ENCODE results near the gene CRNN. TPM values are rescaled to one million over a fixed set of nuclear protein-coding genes. Genes with fewer than 3 reads are reported as not detected.

The CRNN gene
- total RNA-seq, 2 experiments from 2014 or later: not detected

DNA sequence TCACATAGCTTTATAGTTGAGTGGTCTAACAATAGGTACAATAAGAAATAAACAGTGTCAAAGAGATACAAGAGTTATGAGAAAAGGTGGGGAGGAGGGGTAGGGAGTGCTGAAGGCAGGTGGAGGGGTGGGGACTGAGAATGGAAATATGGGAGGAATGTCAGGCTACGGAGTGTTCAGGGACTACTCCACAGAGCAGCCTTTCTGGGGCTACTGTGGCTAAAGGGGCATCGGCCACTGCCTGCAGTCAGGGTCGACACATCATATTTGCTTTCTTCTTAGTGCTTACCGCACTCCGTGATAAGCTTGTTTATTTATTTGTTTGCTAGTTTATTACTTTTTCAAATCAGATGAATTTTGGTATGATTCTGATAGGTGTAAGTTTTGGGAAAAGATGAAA lies 34.4 kb upstream of the CRNN start:
- ATAC-seq (no peak), DNase-seq (no peak)
- no peak overlapping the region for H3K4me3 Mint-ChIP-seq
- CTCF ChIA-PET: interaction anchor here (0.6 to 11.7 kb wide), 5 partner anchors 10 to 250 kb away, joined by 3 to 104 read pairs (median 4); no protein-coding TSS in a partner anchor
- no peaks in the 10 kb centered on the region for H3K4me1 Mint-ChIP-seq
- H3K27ac Mint-ChIP-seq: no peak overlapping the region
- POLR2A ChIA-PET: no interaction called here
- no peaks in the 10 kb centered on the region for H3K36me3 Mint-ChIP-seq (ENCODE audit: low read depth)
- no peaks in the 10 kb centered on the region for H3K27me3 Mint-ChIP-seq
- intact Hi-C loops (cut with DNase I, micrococcal nuclease): no loop called here
- H3K9me3 Mint-ChIP-seq (ENCODE audit: low read depth): no peaks in the 10 kb centered on the region

DNA sequence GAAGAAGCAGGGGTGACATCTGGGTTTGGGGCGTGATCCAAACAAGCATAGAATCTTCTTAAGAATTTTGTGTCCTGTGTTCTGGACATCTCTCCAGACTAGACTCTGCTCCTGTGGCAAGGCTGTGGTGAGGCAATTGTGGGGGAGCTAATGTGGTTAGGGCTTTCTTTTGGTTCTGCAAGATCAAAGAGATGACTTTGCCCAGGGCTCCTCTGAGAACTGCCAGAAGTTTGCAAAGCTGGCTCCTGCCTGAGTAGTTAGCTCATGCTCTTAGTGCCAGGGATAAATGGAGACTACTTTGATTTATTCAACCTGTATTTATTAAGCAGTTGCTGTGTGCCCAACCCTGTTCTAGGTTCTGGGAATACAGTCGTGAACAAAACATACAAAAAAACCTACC lies 34.0 kb upstream of the CRNN start:
- no peaks in the 10 kb centered on the region for H3K9me3 Mint-ChIP-seq (ENCODE audit: low read depth)
- ATAC-seq (no peak), DNase-seq (no peak)
- no peaks in the 10 kb centered on the region for H3K36me3 Mint-ChIP-seq (ENCODE audit: low read depth)
- H3K27me3 Mint-ChIP-seq: no peaks in the 10 kb centered on the region
- no peak overlapping the region for H3K27ac Mint-ChIP-seq
- POLR2A ChIA-PET: no interaction called here
- H3K4me1 Mint-ChIP-seq: no peaks in the 10 kb centered on the region
- CTCF ChIA-PET: interaction anchor here (0.6 to 11.7 kb wide), 4 partner anchors 11 to 250 kb away, joined by 3 to 104 read pairs (median 4); no protein-coding TSS in a partner anchor
- intact Hi-C loops (cut with DNase I, micrococcal nuclease): no loop called here
- no peak overlapping the region for H3K4me3 Mint-ChIP-seq

DNA sequence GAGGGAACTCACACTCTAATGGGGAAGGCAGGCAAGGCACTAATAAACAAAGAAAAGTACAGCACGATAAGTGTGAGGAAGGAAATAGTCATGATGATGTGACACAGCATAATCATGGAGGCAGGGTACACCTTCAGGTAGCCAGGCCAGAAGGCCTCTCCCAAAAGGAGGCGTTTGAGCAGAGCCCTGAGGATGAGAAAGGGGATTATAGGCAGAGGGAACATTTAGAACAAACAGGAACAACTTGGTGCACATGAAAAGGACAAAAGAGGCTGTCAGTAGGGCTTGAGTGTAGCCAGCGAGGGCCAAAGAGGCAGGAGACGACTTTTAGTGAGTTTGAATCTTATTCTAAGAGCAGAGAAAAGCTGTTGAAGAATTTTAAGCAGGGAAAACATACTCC lies 33.4 kb upstream of the CRNN start:
- H3K4me3 Mint-ChIP-seq: no peak overlapping the region
- intact Hi-C loops (cut with DNase I, micrococcal nuclease): no loop called here
- no peak for DNase-seq
- H3K4me1 Mint-ChIP-seq: no peaks in the 10 kb centered on the region
- ChIA-PET CTCF (interaction anchor here (11.7 kb wide), 1 partner anchor 11 kb away, joined by 104 read pairs; no protein-coding TSS in a partner anchor), POLR2A (no interaction called here)
- H3K27ac Mint-ChIP-seq: no peak overlapping the region
- H3K27me3 Mint-ChIP-seq: no peaks in the 10 kb centered on the region
- H3K36me3 Mint-ChIP-seq (ENCODE audit: low read depth): no peaks in the 10 kb centered on the region
- ATAC-seq: no peak
- no peaks in the 10 kb centered on the region for H3K9me3 Mint-ChIP-seq (ENCODE audit: low read depth)

DNA sequence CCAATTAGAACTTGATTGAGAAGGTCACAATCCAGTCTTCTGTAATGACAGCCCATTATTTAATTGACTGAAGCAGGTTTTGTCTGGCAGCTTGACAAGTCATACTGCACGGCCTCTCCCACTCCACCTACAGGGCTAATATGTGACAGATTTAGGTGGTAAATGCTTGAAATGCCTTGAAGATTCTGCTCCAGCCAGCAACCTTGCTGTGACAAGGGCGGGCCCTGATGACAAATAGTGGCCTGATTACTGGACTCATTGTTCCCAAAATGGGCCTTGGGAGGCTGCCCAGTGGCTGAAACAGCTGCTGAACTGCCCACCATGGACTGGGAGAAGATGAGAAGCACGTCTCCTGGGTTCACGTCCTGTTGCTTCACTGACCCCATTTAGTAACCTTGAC lies 30.0 kb upstream of the CRNN start:
- Mint-ChIP-seq H3K9me3 (ENCODE audit: low read depth) (no peaks in the 10 kb centered on the region), H3K36me3 (ENCODE audit: low read depth) (no peaks in the 10 kb centered on the region), H3K4me1 (no peaks in the 10 kb centered on the region), H3K4me3 (no peak overlapping the region), H3K27me3 (peaks cover 2% of the 10 kb centered on the region), H3K27ac (no peak overlapping the region)
- POLR2A ChIA-PET: no interaction called here
- ATAC-seq (no peak), DNase-seq (no peak)
- CTCF ChIA-PET: interaction anchor here (11.7 kb wide), 1 partner anchor 15 kb away, joined by 104 read pairs; no protein-coding TSS in a partner anchor
- intact Hi-C loops (cut with DNase I, micrococcal nuclease): no loop called here

DNA sequence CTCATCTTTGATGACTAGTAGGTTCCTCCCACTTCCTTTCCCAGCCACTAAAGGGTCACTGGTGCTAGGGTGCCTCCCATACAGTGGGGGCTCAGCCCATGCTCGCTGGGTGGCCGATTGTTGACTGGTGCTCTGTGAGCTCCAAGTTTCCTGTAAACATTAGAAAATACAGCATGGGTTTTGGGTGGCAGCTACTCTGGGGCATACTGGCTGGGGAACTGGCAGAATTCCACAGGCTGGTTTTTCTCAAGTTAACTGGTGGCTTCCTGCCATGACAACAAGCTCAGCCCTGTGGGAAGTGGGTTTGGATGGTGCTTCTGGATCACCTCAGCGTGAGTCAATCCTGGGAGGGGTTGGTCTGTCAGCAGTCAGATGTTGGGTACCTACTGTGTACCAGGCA lies 28.7 kb upstream of the CRNN start:
- intact Hi-C loops (cut with DNase I, micrococcal nuclease): no loop called here
- H3K27me3 Mint-ChIP-seq: peaks cover 8% of the 10 kb centered on the region
- no peaks in the 10 kb centered on the region for H3K9me3 Mint-ChIP-seq (ENCODE audit: low read depth)
- no peak overlapping the region for H3K27ac Mint-ChIP-seq
- no peak for DNase-seq
- no peak overlapping the region for H3K4me3 Mint-ChIP-seq
- CTCF ChIA-PET: interaction anchor here (11.7 kb wide), 1 partner anchor 16 kb away, joined by 104 read pairs; no protein-coding TSS in a partner anchor
- ATAC-seq: no peak
- H3K4me1 Mint-ChIP-seq: no peaks in the 10 kb centered on the region
- POLR2A ChIA-PET: no interaction called here
- no peaks in the 10 kb centered on the region for H3K36me3 Mint-ChIP-seq (ENCODE audit: low read depth)

DNA sequence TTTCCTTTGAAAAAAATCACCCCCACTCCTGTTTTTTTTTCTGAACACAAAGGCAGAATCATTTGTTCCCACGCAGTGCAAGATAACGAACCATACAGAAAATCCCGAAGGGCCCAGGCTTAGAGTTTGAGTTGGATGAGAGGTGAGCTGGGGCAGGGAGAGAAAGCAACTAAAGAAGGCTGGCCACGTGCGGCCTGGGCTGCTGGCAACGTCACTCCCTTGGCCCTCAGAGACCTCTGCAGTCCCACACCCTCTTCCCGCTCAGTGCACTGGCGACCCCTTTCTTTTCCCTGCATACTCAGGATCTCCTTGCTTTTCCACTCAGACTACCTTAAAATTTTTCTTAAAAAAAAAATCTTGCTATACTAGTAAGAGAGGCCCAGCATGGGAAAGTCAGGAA lies 28.2 kb upstream of the CRNN start:
- H3K4me3 Mint-ChIP-seq: no peak overlapping the region
- no peaks in the 10 kb centered on the region for H3K36me3 Mint-ChIP-seq (ENCODE audit: low read depth)
- no peaks in the 10 kb centered on the region for H3K9me3 Mint-ChIP-seq (ENCODE audit: low read depth)
- intact Hi-C loops (cut with DNase I, micrococcal nuclease): no loop called here
- CTCF ChIA-PET: interaction anchor here (1.3 to 11.7 kb wide), 2 partner anchors 17 to 97 kb away, joined by 3 to 104 read pairs; no protein-coding TSS in a partner anchor
- DNase-seq (no peak), ATAC-seq (no peak)
- no peak overlapping the region for H3K27ac Mint-ChIP-seq
- no peaks in the 10 kb centered on the region for H3K4me1 Mint-ChIP-seq
- H3K27me3 Mint-ChIP-seq: peaks cover 11% of the 10 kb centered on the region
- POLR2A ChIA-PET: no interaction called here

DNA sequence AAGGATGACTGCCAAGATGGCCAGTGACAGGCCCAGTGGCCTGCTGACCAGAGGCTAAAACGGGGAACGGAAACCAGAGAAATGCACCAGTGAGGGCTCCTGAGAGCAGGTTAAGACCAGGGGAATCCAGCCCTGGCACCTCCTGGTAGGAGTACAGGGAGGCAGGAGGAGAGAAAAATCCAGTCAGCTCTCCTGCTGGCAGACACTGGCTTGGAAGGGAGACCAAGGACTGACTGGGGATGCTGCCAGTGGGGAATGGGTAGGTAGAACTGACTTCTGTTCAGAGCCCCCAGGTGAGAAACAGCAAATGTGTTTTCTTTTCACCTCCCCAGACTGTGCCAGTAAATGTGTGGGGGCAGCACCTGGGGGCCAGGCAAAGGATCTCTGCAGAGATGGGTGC lies 27.7 kb upstream of the CRNN start:
- CTCF ChIA-PET: interaction anchor here (0.5 to 11.7 kb wide), 12 partner anchors 15 to 633 kb away, joined by 3 to 104 read pairs (median 4); no protein-coding TSS in a partner anchor
- Mint-ChIP-seq H3K27me3 (peaks cover 12% of the 10 kb centered on the region), H3K4me1 (no peaks in the 10 kb centered on the region), H3K9me3 (ENCODE audit: low read depth) (no peaks in the 10 kb centered on the region), H3K27ac (no peak overlapping the region), H3K36me3 (ENCODE audit: low read depth) (no peaks in the 10 kb centered on the region), H3K4me3 (no peak overlapping the region)
- no peak for ATAC-seq
- DNase-seq: no peak
- intact Hi-C loops (cut with DNase I, micrococcal nuclease): loop anchor here (1.0 to 2.0 kb wide), 5 partner anchors 43 to 389 kb away; no protein-coding TSS in a partner anchor
- POLR2A ChIA-PET: no interaction called here

DNA sequence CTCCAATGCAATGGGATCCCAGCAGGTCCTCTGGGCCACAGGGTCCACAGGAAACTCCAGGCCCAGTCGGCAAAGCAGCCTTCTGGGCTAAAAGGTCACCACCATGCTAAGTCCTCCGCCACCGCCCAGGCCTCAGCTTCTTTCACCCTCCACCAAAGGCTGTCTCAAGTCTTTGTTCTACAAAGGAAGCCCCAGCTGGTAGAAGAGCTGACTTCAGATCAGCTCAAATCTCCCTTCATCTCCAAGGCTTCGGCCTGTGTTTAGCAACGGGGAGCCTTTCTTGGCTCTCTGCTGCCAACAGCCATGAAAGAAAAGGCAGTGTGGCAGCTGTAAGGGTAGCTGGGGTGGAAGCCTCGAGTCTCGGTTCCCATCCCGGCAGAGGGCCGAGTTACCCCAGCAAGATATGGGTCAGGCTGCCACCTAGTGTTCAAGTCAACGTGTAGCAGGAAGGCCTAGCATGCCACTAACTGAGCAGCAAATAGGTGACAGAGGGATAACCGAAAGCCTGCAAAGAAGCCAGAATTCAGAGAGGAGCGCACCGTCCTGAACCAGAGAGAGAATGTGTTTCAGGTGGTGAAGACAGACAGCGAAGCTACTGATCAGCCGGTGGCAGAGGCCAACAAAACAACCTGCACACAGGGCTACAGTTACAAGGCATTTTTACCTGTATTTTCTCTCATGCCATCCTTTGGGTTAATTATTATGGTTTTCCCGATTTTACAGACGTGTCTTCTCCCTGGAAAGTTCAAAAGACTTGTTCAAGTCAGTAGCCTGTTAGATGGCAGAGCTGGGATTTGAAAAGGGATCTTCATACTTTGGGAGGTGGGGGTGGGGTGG lies 26.8 kb upstream of the CRNN start:
- Mint-ChIP-seq H3K36me3 (ENCODE audit: low read depth) (no peaks in the 10 kb centered on the region), H3K9me3 (ENCODE audit: low read depth) (no peaks in the 10 kb centered on the region), H3K4me3 (no peak overlapping the region), H3K4me1 (no peaks in the 10 kb centered on the region), H3K27ac (no peak overlapping the region), H3K27me3 (peaks cover 19% of the 10 kb centered on the region)
- intact Hi-C loops (cut with DNase I, micrococcal nuclease): loop anchor here (1.0 to 2.0 kb wide), 5 partner anchors 42 to 389 kb away; no protein-coding TSS in a partner anchor
- DNase-seq (peak; percentile 81), ATAC-seq (peak; percentile 99)
- POLR2A ChIA-PET: no interaction called here
- CTCF ChIA-PET: interaction anchor here (0.7 to 11.7 kb wide), 27 partner anchors 10 to 725 kb away, joined by 3 to 104 read pairs (median 4); no protein-coding TSS in a partner anchor

DNA sequence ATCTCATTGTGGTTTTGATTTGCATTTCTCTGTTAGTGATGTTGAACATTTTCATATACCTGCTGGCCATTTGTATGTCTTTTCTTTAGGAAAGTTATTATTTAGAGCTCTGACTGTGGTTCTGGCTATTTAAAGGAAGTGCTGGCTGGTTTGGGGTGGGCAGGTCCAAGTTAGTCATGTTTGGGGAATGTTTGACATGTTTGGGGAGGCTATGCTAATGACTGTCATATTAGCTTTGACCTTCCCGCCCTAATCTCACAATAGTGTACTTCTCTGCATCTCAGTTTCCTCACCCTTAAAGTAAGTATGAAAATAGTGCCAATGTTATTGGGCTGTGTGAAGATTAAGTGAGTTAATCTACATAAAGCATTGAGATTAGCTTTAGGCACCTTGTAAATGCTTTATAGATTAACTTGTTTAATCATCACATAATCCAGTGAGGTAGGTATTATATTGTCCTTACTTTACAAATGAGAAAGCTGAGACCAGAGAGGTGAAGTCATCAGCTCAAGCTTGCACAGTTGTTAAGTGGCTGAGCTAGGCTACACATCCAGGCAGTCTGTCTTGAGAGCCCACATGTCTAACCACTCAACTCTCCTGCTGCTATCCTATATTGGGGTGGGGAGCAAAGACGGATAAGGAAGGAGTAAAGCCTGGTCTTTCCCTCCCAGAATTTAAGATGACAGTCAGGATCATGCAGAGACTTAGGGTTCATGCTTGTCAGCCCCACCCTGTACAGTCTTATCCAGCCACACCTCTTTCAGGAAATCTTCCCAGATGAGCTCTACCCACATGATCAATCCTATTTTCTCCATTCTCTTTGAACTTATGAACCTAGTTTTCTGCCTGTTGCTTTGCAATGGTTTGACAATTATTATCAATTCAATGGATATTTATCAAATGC lies 22.8 kb upstream of the CRNN start:
- Mint-ChIP-seq H3K4me3 (no peak overlapping the region), H3K27me3 (peaks cover 21% of the 10 kb centered on the region), H3K27ac (no peak overlapping the region), H3K9me3 (ENCODE audit: low read depth) (no peaks in the 10 kb centered on the region), H3K36me3 (ENCODE audit: low read depth) (no peaks in the 10 kb centered on the region), H3K4me1 (no peaks in the 10 kb centered on the region)
- ChIA-PET POLR2A (no interaction called here), CTCF (interaction anchor here (0.6 to 1.8 kb wide), 4 partner anchors 8 to 248 kb away, joined by 3 to 12 read pairs (median 3); no protein-coding TSS in a partner anchor)
- ATAC-seq: no peak
- intact Hi-C loops (cut with DNase I, micrococcal nuclease): no loop called here
- DNase-seq: no peak

DNA sequence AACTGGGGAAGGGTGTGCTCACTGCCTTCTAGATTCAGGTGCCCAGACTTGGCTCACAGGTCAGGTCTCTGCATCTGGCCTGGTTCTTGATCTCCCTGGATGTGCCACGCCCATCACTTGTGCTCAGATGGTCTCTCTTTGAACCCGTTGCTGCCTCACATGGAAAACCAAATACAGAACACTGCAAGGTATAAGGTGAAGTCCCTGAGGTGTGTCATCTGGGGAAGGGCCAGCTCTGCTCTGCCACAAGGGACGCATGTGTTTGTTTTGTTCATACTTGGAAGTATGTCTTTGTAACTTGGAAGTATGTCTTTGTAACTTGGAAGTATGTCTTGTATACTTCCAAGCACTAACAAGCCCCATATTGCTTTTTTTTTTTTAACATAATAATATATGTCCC lies 13.4 kb upstream of the CRNN start:
- Mint-ChIP-seq H3K9me3 (ENCODE audit: low read depth) (peaks cover 4% of the 10 kb centered on the region), H3K36me3 (ENCODE audit: low read depth) (no peaks in the 10 kb centered on the region), H3K27ac (no peak overlapping the region), H3K4me3 (no peak overlapping the region), H3K4me1 (no peaks in the 10 kb centered on the region), H3K27me3 (no peaks in the 10 kb centered on the region)
- intact Hi-C loops (cut with DNase I, micrococcal nuclease): no loop called here
- ATAC-seq (no peak), DNase-seq (no peak)
- POLR2A ChIA-PET: no interaction called here
- CTCF ChIA-PET: interaction anchor here (0.5 to 1.5 kb wide), 3 partner anchors 14 to 475 kb away, joined by 3 to 8 read pairs (median 5); no protein-coding TSS in a partner anchor

DNA sequence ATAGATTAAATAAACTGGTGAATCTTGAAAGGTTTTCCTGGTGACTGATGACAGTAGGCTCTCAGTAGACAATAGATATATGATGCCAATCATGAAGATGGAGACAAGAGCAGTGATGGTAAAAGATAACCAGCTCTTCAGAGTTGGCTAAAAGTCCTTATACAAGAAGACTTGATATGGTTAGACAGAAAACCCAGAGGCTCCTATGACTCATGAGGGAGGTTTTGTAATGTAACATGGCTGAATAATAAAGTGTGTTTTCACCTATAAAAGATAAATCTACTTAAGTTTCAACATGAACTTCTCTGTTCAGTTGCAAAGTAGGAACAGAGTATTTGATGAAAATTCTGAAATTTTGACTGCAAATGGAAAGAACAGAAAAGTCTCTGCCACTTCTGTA lies 12.7 kb upstream of the CRNN start:
- H3K4me3 Mint-ChIP-seq: no peak overlapping the region
- CTCF ChIA-PET: interaction anchor here (0.6 to 1.5 kb wide), 3 partner anchors 14 to 31 kb away, joined by 3 to 8 read pairs (median 5); no protein-coding TSS in a partner anchor

More for the DNA sequence above, 12.7 kb upstream of the CRNN start:
- Mint-ChIP-seq H3K27ac (no peak overlapping the region), H3K9me3 (ENCODE audit: low read depth) (peaks cover 4% of the 10 kb centered on the region), H3K4me1 (no peaks in the 10 kb centered on the region), H3K36me3 (ENCODE audit: low read depth) (no peaks in the 10 kb centered on the region), H3K27me3 (no peaks in the 10 kb centered on the region)
- DNase-seq (no peak), ATAC-seq (no peak)
- intact Hi-C loops (cut with DNase I, micrococcal nuclease): no loop called here
- POLR2A ChIA-PET: no interaction called here
